ENCODE results near the gene ARHGAP6. TPM values are rescaled to one million over a fixed set of nuclear protein-coding genes. Genes with fewer than 3 reads are reported as not detected.

The ARHGAP6 gene
- total and polyA plus RNA-seq, 2 of the 4 experiments (the other 2 are of a cell fraction), result 1.4 to 1.8 TPM

DNA sequence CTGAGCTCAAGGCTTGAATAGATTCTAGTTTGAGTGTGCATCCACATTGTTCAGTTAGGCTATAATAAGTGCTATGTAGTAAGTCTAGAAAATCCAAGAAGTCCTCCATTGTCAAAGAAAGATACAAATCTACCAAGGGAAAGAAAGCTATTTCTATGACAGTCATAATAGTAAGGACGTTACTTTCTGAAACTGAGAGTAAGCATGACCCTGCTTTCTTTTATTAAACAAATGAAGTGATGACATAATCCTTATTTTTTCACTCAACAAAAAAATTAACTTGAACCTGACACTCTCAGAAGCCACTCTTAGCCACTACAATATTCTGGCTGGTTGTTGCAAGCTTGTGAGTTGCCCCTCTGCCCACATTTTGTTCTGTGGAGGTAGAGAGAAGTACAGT, 406.3 kb downstream of the ARHGAP6 start:
- Histone ChIP-seq H2AFZ (replicated peaks; ENCODE audit: low read length, poor library complexity) (no peak overlapping the region), H3K79me1 (ENCODE audit: low read depth in 1 of 2, low read length in 2 of 2) (no peaks in the 10 kb centered on the region), H3K18ac (ENCODE audit: low read depth, low read length) (no peak overlapping the region), H4K91ac (ENCODE audit: insufficient read depth, low read depth, low read length) (no peak overlapping the region), H2BK120ac (ENCODE audit: low read depth, low read length) (no peak overlapping the region), H3K4me1 (ENCODE audit: control insufficient read depth, insufficient read depth, low read length) (peaks cover 7% of the 10 kb centered on the region), H3K4ac (ENCODE audit: low read depth, low read length) (no peak overlapping the region), H3K9me1 (ENCODE audit: insufficient read depth, low read length) (no peaks in the 10 kb centered on the region), H3K27ac (ENCODE audit: insufficient read depth, low read length) (no peak overlapping the region), H2BK5ac (ENCODE audit: low read depth, low read length, poor library complexity, severe bottlenecking) (no peak overlapping the region), H3K4me3 (ENCODE audit: insufficient read depth, low read depth, low read length) (no peak overlapping the region), H2AK9ac (replicated peaks; ENCODE audit: low read depth, low read length, poor library complexity) (no peak overlapping the region), H2BK15ac (ENCODE audit: low read depth, low read length) (no peak overlapping the region; the same call in 2 of the 3 replicates), H3K14ac (replicated peaks; ENCODE audit: low read depth, low read length) (no peak overlapping the region), H2BK20ac (ENCODE audit: low read depth, low read length) (no peak overlapping the region), H3K23ac (ENCODE audit: low read depth, low read length) (no peak overlapping the region), H3K9me3 (ENCODE audit: control insufficient read depth, insufficient read depth, low read length) (no peaks in the 10 kb centered on the region), H3K27me3 (ENCODE audit: control insufficient read depth, insufficient read depth, low read length) (no peaks in the 10 kb centered on the region), H2AK5ac (ENCODE audit: low read depth, low read length) (no peak overlapping the region), H3K9ac (ENCODE audit: low read depth, low read length) (no peak overlapping the region), H4K8ac (ENCODE audit: low read depth in 2 of 2, low read length in 2 of 2) (no peak overlapping the region), H4K20me1 (ENCODE audit: insufficient read depth, low read length) (no peaks in the 10 kb centered on the region), H3K4me2 (ENCODE audit: low read depth, low read length) (no peak overlapping the region), H3K36me3 (ENCODE audit: control insufficient read depth, insufficient read depth, low read length) (no peaks in the 10 kb centered on the region), H4K5ac (ENCODE audit: low read depth, low read length) (no peak overlapping the region), H3K56ac (ENCODE audit: extremely low read depth, insufficient read depth, low read length) (no peak overlapping the region)
- no TSS peak for BruUV-seq (replicated peaks)
- in situ Hi-C loops (cut with MboI; ENCODE audit: low sequenced_read_pairs), result no loop called here
- TF ChIP-seq FOS (IDR thresholded peaks at IDR 0.05; ENCODE audit: low read depth, low read length) (no peak), RAD21 (IDR thresholded peaks at IDR 0.05; ENCODE audit: low read length) (no peak), CHD1 (IDR thresholded peaks at IDR 0.05; ENCODE audit: low read depth, low read length) (no peak), CEBPB (IDR thresholded peaks at IDR 0.05; ENCODE audit: low read depth, low read length) (no peak), RCOR1 (IDR thresholded peaks at IDR 0.05; ENCODE audit: insufficient replicate concordance, low read length) (no peak), NFE2L2 (IDR thresholded peaks at IDR 0.05; ENCODE audit: low read depth, low read length) (no peak), SMC3 (IDR thresholded peaks at IDR 0.05; ENCODE audit: low read depth, low read length) (no peak), POLR2A (IDR thresholded peaks at IDR 0.05; ENCODE audit: low read depth, low read length) (no peak), MAZ (IDR thresholded peaks at IDR 0.05; ENCODE audit: borderline replicate concordance, low read depth, low read length) (no peak), MAFK (IDR thresholded peaks at IDR 0.05; ENCODE audit: low read depth, low read length) (no peak), ELK1 (IDR thresholded peaks at IDR 0.05; ENCODE audit: borderline replicate concordance, low read depth, low read length) (no peak), USF2 (IDR thresholded peaks at IDR 0.05; ENCODE audit: low read depth, low read length) (no peak), MXI1 (IDR thresholded peaks at IDR 0.05; ENCODE audit: borderline replicate concordance, low read depth, low read length) (no peak), BHLHE40 (IDR thresholded peaks at IDR 0.05; ENCODE audit: low read depth, low read length) (no peak), RFX5 (IDR thresholded peaks at IDR 0.05; ENCODE audit: low read depth, low read length) (no peak)
- TF ChIP-seq, protein P1, sequence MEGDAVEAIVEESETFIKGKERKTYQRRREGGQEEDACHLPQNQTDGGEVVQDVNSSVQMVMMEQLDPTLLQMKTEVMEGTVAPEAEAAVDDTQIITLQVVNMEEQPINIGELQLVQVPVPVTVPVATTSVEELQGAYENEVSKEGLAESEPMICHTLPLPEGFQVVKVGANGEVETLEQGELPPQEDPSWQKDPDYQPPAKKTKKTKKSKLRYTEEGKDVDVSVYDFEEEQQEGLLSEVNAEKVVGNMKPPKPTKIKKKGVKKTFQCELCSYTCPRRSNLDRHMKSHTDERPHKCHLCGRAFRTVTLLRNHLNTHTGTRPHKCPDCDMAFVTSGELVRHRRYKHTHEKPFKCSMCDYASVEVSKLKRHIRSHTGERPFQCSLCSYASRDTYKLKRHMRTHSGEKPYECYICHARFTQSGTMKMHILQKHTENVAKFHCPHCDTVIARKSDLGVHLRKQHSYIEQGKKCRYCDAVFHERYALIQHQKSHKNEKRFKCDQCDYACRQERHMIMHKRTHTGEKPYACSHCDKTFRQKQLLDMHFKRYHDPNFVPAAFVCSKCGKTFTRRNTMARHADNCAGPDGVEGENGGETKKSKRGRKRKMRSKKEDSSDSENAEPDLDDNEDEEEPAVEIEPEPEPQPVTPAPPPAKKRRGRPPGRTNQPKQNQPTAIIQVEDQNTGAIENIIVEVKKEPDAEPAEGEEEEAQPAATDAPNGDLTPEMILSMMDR (conservative IDR thresholded peaks at IDR 0.05; ENCODE audit: low read depth, low read length), result no peak
- POLR2A ChIA-PET (ENCODE audit: unreplicated experiment), result no interaction called here
- intact Hi-C loops (cut with micrococcal nuclease), result no loop called here
- CTCF ChIA-PET, result no interaction called here
- dilution Hi-C loops (cut with HindIII; ENCODE audit: low sequenced_read_pairs, unreplicated experiment), result no loop called here
- ATAC-seq (ENCODE audit: low read depth), result no peak
- DNase-seq, result no peak
- no CpG with 5 or more reads among the region's 1 CpG for WGBS, 2 experiments (ENCODE audit: extremely low coverage in 2 of 2, insufficient read length in 1 of 2)
